Panc1 (cell line): Measurements from ENCODE around the gene FRY. TPM values are rescaled to one million over a fixed set of nuclear protein-coding genes. Genes with fewer than 3 reads are reported as not detected.

Experiments used
- ATAC-seq: fragments of 200-7000 bp; cut with Tn5 transposase; 2 replicates; pipeline ENCODE4 v1.9.1; 2020; ENCODE audit warnings: mild to moderate bottlenecking, moderate library complexity
- BruUV-seq: library from RNA; stranded (reverse); fragments of 400-500 nt; replicated peaks from 2 replicates; lab custom pipeline; 2021; lab: Mats Ljungman, UMichigan
- CTCF ChIA-PET: fragments of 300-600 bp; sonication (Branson Sonifier 250); formaldehyde crosslinking; loops from one replicate; lab custom pipeline; 2022; ENCODE audit warnings: antibody characterized with exemption; lab: Charles Lee
- POLR2A ChIA-PET: fragments of 300-600 bp; sonication (Branson Sonifier 250); formaldehyde crosslinking; loops from one replicate; lab custom pipeline; 2022; ENCODE audit warnings: antibody characterized with exemption; lab: Charles Lee
- DNase-seq: peaks from one replicate; pipeline ENCODE4 v3.0.0-alpha.2; 2010; ENCODE audit warnings: low read depth, low spot score
- H3K27ac ChIP-seq: 2 replicates; pipeline ENCODE4 v1.5.1; 2011; ENCODE audit warnings: mild to moderate bottlenecking, low read length, inconsistent platforms
- H3K27me3 ChIP-seq: fragments of 200-500 bp; sonication (Bioruptor generic); 2 replicates; pipeline ENCODE4 v1.6.0; 2014; ENCODE audit warnings: low read length, inconsistent platforms; ENCODE audit not compliant: control insufficient read depth, insufficient read depth
- H3K36me3 ChIP-seq: fragments of 200-500 bp; sonication (Bioruptor generic); 2 replicates; pipeline ENCODE4 v1.5.1; 2014; ENCODE audit warnings: inconsistent platforms, mild to moderate bottlenecking, low read length, moderate library complexity; ENCODE audit not compliant: control insufficient read depth, insufficient read depth
- H3K4me1 ChIP-seq: 2 replicates; pipeline ENCODE4 v1.5.1; 2011; ENCODE audit warnings: inconsistent platforms, mild to moderate bottlenecking, low read length, moderate library complexity; ENCODE audit not compliant: control insufficient read depth, insufficient read depth
- H3K4me3 ChIP-seq, 2 experiments: 2 replicates each; pipeline ENCODE4 v1.5.1; 2011 to 2012; ENCODE audit warnings: low read depth in 2 of 2, low read length in 2 of 2, mild to moderate bottlenecking in 2 of 2, inconsistent platforms in 1 of 2, moderate library complexity in 1 of 2
- H3K9me3 ChIP-seq: fragments of 200-500 bp; sonication (Bioruptor generic); 2 replicates; pipeline ENCODE4 v1.5.1; 2014; ENCODE audit warnings: low read depth, mild to moderate bottlenecking, inconsistent platforms, low read length, moderate library complexity; ENCODE audit not compliant: control insufficient read depth, insufficient read depth
- POLR2AphosphoS5 ChIP-seq: IDR thresholded peaks from 2 replicates; pipeline ENCODE4 v1.6.1; 2012; ENCODE audit warnings: mild to moderate bottlenecking, low read depth, low read length, moderate library complexity
- SIN3A ChIP-seq: IDR thresholded peaks from 2 replicates; pipeline ENCODE4 v1.6.1; 2012; ENCODE audit warnings: low read depth, mild to moderate bottlenecking, low read length, moderate library complexity, borderline replicate concordance; ENCODE audit not compliant: insufficient read depth
- TCF7L2 ChIP-seq: IDR thresholded peaks from 2 replicates; pipeline ENCODE4 v1.6.1; 2011; ENCODE audit warnings: mild to moderate bottlenecking, low read depth, low read length, inconsistent platforms
- in situ Hi-C: cut with HindIII; loops from 2 replicates; pipeline ENCODE4 v1.10.0; 2016; ENCODE audit warnings: low sequenced_read_pairs, low pct_unique_long_range_greater_than_20kb
- intact Hi-C: fragments of 100-400 bp; cut with micrococcal nuclease; formaldehyde crosslinking; loops from one replicate; pipeline ENCODE4 v1.10.0; 2022; ENCODE audit not compliant: unreplicated experiment
- total RNA-seq: library from RNA; stranded (reverse); gene quantifications from one replicate; pipeline ENCODE4 v1.2.1, GENCODE V29; 2021; ENCODE audit not compliant: unreplicated experiment
- TF ChIP-seq, protein P1 (sequence below): fragments of 450-650 bp; IDR thresholded peaks from 2 replicates; pipeline ENCODE4 v1.5.1; 2017; ENCODE audit warnings: mild to moderate bottlenecking
- TF ChIP-seq, protein P2 (sequence below), 2 experiments: IDR thresholded peaks; 2 replicates each; pipeline ENCODE4 v1.6.1; 2011 to 2012; ENCODE audit warnings: low read depth in 2 of 2, control low read depth in 1 of 2, low read length in 1 of 2, mild to moderate bottlenecking in 1 of 2, moderate library complexity in 1 of 2; ENCODE audit not compliant: insufficient read depth in 1 of 2

Gene FRY
- total RNA-seq, 1 experiment from 2014 or later: 0.18 TPM

DNA sequence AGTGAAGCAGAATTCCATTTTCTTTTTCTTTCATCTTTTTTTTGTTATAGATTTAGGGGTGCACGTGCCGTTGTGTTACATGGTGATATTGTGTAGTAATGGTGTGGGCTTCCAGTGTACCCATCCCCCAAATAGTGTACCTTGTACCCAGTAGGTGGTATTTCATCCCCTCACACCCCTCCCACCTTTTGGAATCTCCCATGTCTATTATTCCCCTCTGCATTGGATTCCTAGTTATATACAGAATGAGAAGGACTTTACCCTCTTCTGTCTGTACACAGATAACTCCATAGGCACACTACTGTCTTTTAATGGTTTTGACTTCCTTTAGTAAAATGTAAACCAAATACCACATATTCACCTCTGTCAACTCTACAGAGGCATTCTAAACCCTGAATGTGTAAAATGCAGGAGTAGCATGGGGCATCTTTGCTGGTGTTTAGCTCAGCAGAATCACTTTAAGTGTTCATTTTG, 28.0 kb downstream of the FRY start:
- in situ Hi-C loops: no loop called here
- TF ChIP-seq, protein P1, sequence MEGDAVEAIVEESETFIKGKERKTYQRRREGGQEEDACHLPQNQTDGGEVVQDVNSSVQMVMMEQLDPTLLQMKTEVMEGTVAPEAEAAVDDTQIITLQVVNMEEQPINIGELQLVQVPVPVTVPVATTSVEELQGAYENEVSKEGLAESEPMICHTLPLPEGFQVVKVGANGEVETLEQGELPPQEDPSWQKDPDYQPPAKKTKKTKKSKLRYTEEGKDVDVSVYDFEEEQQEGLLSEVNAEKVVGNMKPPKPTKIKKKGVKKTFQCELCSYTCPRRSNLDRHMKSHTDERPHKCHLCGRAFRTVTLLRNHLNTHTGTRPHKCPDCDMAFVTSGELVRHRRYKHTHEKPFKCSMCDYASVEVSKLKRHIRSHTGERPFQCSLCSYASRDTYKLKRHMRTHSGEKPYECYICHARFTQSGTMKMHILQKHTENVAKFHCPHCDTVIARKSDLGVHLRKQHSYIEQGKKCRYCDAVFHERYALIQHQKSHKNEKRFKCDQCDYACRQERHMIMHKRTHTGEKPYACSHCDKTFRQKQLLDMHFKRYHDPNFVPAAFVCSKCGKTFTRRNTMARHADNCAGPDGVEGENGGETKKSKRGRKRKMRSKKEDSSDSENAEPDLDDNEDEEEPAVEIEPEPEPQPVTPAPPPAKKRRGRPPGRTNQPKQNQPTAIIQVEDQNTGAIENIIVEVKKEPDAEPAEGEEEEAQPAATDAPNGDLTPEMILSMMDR: no peak
- TF ChIP-seq TCF7L2: no peak
- TF ChIP-seq SIN3A: no peak
- no peak for TF ChIP-seq POLR2AphosphoS5
- TF ChIP-seq, protein P2, sequence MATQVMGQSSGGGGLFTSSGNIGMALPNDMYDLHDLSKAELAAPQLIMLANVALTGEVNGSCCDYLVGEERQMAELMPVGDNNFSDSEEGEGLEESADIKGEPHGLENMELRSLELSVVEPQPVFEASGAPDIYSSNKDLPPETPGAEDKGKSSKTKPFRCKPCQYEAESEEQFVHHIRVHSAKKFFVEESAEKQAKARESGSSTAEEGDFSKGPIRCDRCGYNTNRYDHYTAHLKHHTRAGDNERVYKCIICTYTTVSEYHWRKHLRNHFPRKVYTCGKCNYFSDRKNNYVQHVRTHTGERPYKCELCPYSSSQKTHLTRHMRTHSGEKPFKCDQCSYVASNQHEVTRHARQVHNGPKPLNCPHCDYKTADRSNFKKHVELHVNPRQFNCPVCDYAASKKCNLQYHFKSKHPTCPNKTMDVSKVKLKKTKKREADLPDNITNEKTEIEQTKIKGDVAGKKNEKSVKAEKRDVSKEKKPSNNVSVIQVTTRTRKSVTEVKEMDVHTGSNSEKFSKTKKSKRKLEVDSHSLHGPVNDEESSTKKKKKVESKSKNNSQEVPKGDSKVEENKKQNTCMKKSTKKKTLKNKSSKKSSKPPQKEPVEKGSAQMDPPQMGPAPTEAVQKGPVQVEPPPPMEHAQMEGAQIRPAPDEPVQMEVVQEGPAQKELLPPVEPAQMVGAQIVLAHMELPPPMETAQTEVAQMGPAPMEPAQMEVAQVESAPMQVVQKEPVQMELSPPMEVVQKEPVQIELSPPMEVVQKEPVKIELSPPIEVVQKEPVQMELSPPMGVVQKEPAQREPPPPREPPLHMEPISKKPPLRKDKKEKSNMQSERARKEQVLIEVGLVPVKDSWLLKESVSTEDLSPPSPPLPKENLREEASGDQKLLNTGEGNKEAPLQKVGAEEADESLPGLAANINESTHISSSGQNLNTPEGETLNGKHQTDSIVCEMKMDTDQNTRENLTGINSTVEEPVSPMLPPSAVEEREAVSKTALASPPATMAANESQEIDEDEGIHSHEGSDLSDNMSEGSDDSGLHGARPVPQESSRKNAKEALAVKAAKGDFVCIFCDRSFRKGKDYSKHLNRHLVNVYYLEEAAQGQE (IDR thresholded peaks at IDR 0.05; ENCODE audit: insufficient read depth in 1 of 2, low read depth in 2 of 2, low read length in 1 of 2): no peak
- no peak for DNase-seq
- POLR2A ChIA-PET: no interaction called here
- H3K27ac ChIP-seq: no peak overlapping the region
- intact Hi-C loops: no loop called here
- no peaks in the 10 kb centered on the region for H3K9me3 ChIP-seq
- H3K4me1 ChIP-seq: no peaks in the 10 kb centered on the region
- H3K36me3 ChIP-seq: no peaks in the 10 kb centered on the region
- CTCF ChIA-PET: no interaction called here
- H3K27me3 ChIP-seq: no peaks in the 10 kb centered on the region
- BruUV-seq: no TSS peak
- no peak overlapping the region for H3K4me3 ChIP-seq
- no peak for ATAC-seq

DNA sequence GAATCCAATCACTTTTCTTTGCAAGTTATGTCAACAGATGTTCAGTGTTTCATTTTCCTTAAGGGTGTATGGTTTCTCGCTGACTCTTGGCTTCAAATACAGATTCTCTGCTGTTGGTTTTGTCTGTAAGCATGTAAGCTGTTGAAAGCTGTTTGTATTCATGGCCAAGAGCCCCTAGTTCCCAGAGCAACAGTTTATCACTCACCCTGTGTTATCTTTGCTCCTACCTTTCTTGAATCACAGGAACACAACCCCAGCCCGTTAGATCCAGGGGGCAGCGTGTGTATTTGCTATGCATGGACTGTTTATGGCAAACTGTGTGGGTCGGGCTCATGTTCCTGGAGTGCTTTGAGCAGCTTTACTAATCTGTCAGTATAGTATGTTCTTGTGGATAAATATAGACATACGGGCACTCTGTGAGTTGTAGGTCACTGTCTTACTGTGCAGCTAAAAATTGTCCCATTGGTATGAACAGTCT, 28.9 kb downstream of the FRY start:
- no peaks in the 10 kb centered on the region for H3K4me1 ChIP-seq
- DNase-seq (no peak), ATAC-seq (no peak)
- no peak for TF ChIP-seq SIN3A
- TF ChIP-seq, protein P1: no peak
- TF ChIP-seq POLR2AphosphoS5: no peak
- TF ChIP-seq, protein P2 (IDR thresholded peaks at IDR 0.05; ENCODE audit: insufficient read depth in 1 of 2, low read depth in 2 of 2, low read length in 1 of 2): no peak
- no peak for TF ChIP-seq TCF7L2
- in situ Hi-C loops (no loop called here), intact Hi-C loops (no loop called here)
- no peaks in the 10 kb centered on the region for H3K9me3 ChIP-seq
- POLR2A ChIA-PET: no interaction called here
- no TSS peak for BruUV-seq
- CTCF ChIA-PET: no interaction called here
- H3K27ac ChIP-seq: no peak overlapping the region
- no peaks in the 10 kb centered on the region for H3K27me3 ChIP-seq
- no peak overlapping the region for H3K4me3 ChIP-seq
- no peaks in the 10 kb centered on the region for H3K36me3 ChIP-seq
